Astrocyte of the cerebellum (primary cell): ENCODE results near the gene KDM4C.

ENCODE experiments used
- DNase-seq: peaks from one replicate; pipeline ENCODE4 v3.0.0-alpha.2; 2011; ENCODE audit warnings: low read depth
- H3K4me3 ChIP-seq: 2 replicates; pipeline ENCODE4 v1.5.1; 2011; ENCODE audit warnings: mild to moderate bottlenecking, low read depth, low read length, moderate library complexity
- in situ Hi-C: cut with HindIII; loops from 2 replicates; pipeline ENCODE4 v1.10.0; 2017; ENCODE audit warnings: low sequenced_read_pairs
- TF ChIP-seq, protein P1 (sequence below): IDR thresholded peaks from 2 replicates; pipeline ENCODE4 v1.5.1; 2012; ENCODE audit warnings: low read length, low read depth, moderate library complexity, mild to moderate bottlenecking; ENCODE audit errors: missing control alignments

KDM4C gene

DNA sequence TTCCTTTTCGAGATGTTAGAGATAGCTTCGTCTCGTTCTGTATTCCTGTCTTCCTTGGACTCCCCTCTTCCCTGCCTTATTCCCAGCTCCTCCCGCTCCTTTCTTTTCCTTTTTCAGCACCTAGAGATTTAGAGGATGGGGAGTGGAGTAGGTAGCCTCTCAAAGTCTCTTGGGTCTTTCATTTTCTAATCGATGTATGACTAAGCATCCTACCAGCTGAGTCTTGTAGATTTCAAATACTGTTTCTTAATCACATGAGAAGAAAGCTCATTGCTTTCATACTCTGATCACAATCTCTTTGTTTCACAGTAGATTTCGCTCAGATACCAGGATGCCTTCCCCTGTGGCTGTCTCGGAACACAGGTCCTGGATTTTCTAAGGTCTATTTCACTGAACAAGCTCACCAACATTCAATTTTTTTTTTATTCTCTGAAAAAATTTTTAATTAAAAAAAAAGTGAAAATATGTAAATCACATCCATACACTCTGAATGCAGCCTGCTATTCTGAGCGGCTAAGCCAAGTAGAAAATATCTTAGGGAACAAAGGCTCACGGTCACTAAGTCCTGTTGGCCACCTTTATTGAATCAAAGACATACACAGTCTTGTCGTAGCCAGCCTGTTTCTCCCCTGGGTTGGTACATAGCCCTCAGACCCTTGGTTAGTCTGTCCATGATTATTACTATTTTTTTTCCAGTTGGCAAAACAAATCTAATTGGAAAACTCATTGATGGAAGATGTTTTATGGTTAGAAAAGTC, 413.8 kb downstream of the KDM4C start:
- no peak for DNase-seq
- in situ Hi-C loops, result no loop called here
- H3K4me3 ChIP-seq, result no peak overlapping the region
- TF ChIP-seq, protein P1, sequence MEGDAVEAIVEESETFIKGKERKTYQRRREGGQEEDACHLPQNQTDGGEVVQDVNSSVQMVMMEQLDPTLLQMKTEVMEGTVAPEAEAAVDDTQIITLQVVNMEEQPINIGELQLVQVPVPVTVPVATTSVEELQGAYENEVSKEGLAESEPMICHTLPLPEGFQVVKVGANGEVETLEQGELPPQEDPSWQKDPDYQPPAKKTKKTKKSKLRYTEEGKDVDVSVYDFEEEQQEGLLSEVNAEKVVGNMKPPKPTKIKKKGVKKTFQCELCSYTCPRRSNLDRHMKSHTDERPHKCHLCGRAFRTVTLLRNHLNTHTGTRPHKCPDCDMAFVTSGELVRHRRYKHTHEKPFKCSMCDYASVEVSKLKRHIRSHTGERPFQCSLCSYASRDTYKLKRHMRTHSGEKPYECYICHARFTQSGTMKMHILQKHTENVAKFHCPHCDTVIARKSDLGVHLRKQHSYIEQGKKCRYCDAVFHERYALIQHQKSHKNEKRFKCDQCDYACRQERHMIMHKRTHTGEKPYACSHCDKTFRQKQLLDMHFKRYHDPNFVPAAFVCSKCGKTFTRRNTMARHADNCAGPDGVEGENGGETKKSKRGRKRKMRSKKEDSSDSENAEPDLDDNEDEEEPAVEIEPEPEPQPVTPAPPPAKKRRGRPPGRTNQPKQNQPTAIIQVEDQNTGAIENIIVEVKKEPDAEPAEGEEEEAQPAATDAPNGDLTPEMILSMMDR, result no peak

DNA sequence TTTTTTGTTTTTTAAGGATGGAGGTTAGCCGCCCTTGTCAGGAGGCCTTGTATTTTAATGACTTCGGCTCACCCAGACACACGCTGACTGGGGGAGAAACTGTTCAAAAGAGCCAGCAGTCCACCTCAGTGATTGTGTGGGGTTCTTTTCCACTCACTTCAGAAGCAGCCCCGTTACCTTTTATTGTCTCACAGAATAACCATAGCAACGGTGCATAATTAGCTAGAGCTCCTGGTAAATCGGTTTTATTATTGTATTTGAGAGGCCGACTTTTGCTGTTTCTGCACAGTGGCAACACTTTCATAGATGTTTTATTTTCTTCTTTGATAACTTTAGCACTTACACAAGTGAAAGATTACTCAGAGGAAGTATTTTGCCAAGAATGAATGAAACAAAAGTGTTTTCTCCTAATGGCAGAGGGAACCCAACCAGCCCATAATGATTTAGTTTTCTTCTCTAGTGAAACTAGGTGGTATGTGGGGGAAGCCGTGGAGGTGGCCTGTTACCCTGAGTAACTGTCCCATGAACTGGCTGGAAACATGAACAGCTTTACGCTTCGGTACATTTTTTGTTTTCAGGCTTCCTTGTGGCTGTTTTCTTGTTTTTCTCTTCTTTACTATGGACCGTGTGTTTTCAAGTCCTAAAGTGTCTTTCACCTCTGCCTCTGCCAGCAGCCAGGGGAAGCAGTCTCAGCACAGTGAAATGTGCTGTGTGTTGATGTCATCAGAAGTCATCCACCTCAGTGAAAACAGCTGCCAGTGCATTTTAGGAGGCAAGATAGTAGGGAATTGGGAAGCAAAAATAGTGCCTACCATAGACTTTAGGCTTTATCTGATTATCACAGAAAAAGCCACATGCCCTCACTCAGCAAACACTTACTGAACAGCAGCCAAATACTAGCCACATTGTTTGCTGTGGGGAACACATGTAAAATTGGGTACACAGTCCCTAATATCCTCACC, 414.7 kb downstream of the KDM4C start:
- no peak for DNase-seq
- in situ Hi-C loops, result no loop called here
- TF ChIP-seq, protein P1, result no peak
- no peak overlapping the region for H3K4me3 ChIP-seq

DNA sequence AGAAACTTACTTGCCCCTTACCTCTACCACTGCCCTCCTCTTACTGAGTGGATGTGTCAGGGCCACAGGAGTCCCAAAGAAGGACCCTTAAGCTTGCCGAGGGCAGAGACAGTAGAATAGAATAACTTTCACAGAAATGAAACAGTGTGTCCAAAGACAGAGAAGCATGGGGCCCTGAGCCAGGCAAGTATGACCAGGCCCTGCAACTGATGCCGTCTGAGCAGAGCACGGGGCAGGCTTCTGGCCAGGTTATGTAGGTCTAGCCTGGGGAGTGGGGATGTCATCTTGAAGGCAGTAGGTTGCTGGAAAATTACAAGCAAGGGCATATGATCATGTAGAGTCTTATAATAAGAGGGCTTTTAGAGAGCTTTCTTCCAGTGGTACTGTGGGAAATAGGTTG, 415.4 kb downstream of the KDM4C start:
- in situ Hi-C loops, result no loop called here
- no peak overlapping the region for H3K4me3 ChIP-seq
- DNase-seq, result no peak
- TF ChIP-seq, protein P1, result no peak

DNA sequence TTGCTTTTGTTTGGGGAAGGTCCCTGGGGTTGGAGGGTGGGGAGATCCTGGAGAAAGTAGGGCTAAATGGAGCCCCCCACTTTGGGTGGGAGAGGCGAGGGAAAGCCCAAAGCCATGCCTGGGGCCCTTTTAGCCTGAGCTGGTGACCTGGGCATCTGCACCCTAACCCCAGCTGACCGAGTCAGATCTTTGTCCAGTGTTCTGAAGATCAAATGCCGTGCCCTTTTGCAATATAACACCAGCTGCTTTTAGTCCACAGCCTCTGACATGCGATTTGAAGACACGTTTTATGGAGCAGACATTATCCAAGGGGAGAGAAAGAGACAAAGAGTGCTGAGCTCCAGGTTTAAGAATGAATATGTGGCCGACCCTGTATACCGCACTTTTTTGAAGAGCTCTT, 416.5 kb downstream of the KDM4C start:
- no peak for DNase-seq
- H3K4me3 ChIP-seq, result no peak overlapping the region
- TF ChIP-seq, protein P1, result no peak
- in situ Hi-C loops, result no loop called here

DNA sequence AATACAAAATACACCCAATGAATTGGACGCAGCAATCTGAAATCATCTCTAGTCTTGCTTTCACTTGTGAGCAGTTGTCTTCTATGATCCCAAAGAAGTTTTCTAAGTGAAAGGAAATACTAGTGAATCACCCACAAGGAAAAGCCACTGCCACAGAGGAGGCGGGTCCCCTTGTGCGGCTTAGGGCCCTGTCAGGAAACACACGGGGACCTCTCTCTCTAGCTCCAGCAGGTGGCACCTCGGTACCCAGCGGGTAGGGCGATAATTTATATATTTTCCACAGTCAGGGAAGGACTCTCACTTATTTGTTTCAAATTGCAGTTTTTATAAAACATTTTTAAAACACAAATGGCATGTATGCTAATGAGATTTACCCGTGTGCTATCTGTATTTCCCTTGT, 417.1 kb downstream of the KDM4C start:
- no peak for DNase-seq
- TF ChIP-seq, protein P1, result no peak
- in situ Hi-C loops, result no loop called here
- no peak overlapping the region for H3K4me3 ChIP-seq

DNA sequence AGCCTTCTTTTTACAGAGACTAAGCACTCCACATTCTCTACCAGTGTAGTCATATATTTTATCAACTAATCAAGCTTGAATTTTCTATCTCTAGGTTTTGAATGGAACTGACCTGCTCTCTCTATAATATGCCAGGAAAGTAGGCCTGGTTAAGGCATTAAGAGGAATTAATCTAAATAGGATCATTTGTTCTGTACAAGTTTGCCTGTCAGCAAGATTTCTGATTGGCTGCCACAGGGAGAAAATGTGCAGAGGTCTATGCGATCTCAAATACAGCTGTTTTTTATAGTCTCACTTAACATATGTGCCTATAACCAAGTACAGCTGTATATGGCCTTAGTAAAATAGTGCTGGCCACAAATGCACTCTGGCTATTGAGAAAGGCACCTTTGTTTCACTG, 418.8 kb downstream of the KDM4C start:
- no peak overlapping the region for H3K4me3 ChIP-seq
- TF ChIP-seq, protein P1, result no peak
- in situ Hi-C loops, result no loop called here
- DNase-seq, result no peak
